ENCODE results near the gene MACROD2. TPM values are rescaled to one million over a fixed set of nuclear protein-coding genes. Genes with fewer than 3 reads are reported as not detected.

MACROD2 gene
- total RNA-seq, 1 experiment from 2014 or later: 1.4 TPM

- no peak overlapping the region for H3K27ac ChIP-seq (ENCODE audit: low read depth, low read length, poor library complexity, severe bottlenecking)
- H3K4me1 ChIP-seq (ENCODE audit: insufficient read depth, low read length, poor library complexity, severe bottlenecking): no peaks in the 10 kb centered on the region
- no peaks in the 10 kb centered on the region for H3K27me3 ChIP-seq (replicated peaks; ENCODE audit: insufficient read depth, low read depth, low read length, poor library complexity)
- TF ChIP-seq CTCF (conservative IDR thresholded peaks at IDR 0.05; ENCODE audit: low read depth, low read length) (no peak), EZH2 (IDR thresholded peaks at IDR 0.05; ENCODE audit: borderline replicate concordance, low read depth, low read length, poor library complexity, severe bottlenecking) (no peak)
- peaks cover 4% of the 10 kb centered on the region for H3K9me3 ChIP-seq (ENCODE audit: low read depth, low read length, poor library complexity, severe bottlenecking)
- DNase-seq (ENCODE audit: low spot score): no peak
- intact Hi-C loops (cut with micrococcal nuclease; ENCODE audit: unreplicated experiment): no loop called here
- BruUV-seq (replicated peaks): no TSS peak
- no peaks in the 10 kb centered on the region for H3K36me3 ChIP-seq (ENCODE audit: insufficient read depth, low read length, poor library complexity, severe bottlenecking)
- ChIA-PET POLR2A (ENCODE audit: low non-redundant PET) (no interaction called here), CTCF (no interaction called here)
- H3K4me3 ChIP-seq (ENCODE audit: low read depth, low read length, poor library complexity, severe bottlenecking): no peak overlapping the region
These were observed 1904.7 kb downstream of the MACROD2 start for GRCh38 chr20:15899967-15900366.

- CTCF ChIA-PET: no interaction called here
- POLR2A ChIA-PET (ENCODE audit: low non-redundant PET): no interaction called here
- no peaks in the 10 kb centered on the region for H3K36me3 ChIP-seq (ENCODE audit: insufficient read depth, low read length, poor library complexity, severe bottlenecking)
- intact Hi-C loops (cut with micrococcal nuclease; ENCODE audit: unreplicated experiment): no loop called here
- no peaks in the 10 kb centered on the region for H3K4me1 ChIP-seq (ENCODE audit: insufficient read depth, low read length, poor library complexity, severe bottlenecking)
- DNase-seq (ENCODE audit: low spot score): no peak
- H3K27ac ChIP-seq (ENCODE audit: low read depth, low read length, poor library complexity, severe bottlenecking): no peak overlapping the region
- no peak overlapping the region for H3K4me3 ChIP-seq (ENCODE audit: low read depth, low read length, poor library complexity, severe bottlenecking)
- TF ChIP-seq CTCF (conservative IDR thresholded peaks at IDR 0.05; ENCODE audit: low read depth, low read length) (no peak), EZH2 (IDR thresholded peaks at IDR 0.05; ENCODE audit: borderline replicate concordance, low read depth, low read length, poor library complexity, severe bottlenecking) (no peak)
- no peaks in the 10 kb centered on the region for H3K27me3 ChIP-seq (replicated peaks; ENCODE audit: insufficient read depth, low read depth, low read length, poor library complexity)
- BruUV-seq (replicated peaks): no TSS peak
- peaks cover 4% of the 10 kb centered on the region for H3K9me3 ChIP-seq (ENCODE audit: low read depth, low read length, poor library complexity, severe bottlenecking)
These were observed 1905.1 kb downstream of the MACROD2 start for GRCh38 chr20:15900443-15900842.

- no TSS peak for BruUV-seq (replicated peaks)
- Histone ChIP-seq H3K27me3 (replicated peaks; ENCODE audit: insufficient read depth, low read depth, low read length, poor library complexity) (no peaks in the 10 kb centered on the region), H3K9me3 (ENCODE audit: low read depth, low read length, poor library complexity, severe bottlenecking) (peaks cover 10% of the 10 kb centered on the region), H3K27ac (ENCODE audit: low read depth, low read length, poor library complexity, severe bottlenecking) (no peak overlapping the region), H3K4me1 (ENCODE audit: insufficient read depth, low read length, poor library complexity, severe bottlenecking) (no peaks in the 10 kb centered on the region), H3K36me3 (ENCODE audit: insufficient read depth, low read length, poor library complexity, severe bottlenecking) (no peaks in the 10 kb centered on the region), H3K4me3 (ENCODE audit: low read depth, low read length, poor library complexity, severe bottlenecking) (no peak overlapping the region)
- POLR2A ChIA-PET (ENCODE audit: low non-redundant PET): no interaction called here
- CTCF ChIA-PET: no interaction called here
- peak; percentile 5 for DNase-seq (ENCODE audit: low spot score)
- TF ChIP-seq CTCF (conservative IDR thresholded peaks at IDR 0.05; ENCODE audit: low read depth, low read length) (0 out of 2 replicates have a peak, but pooled peaks have one; percentile 28), EZH2 (IDR thresholded peaks at IDR 0.05; ENCODE audit: borderline replicate concordance, low read depth, low read length, poor library complexity, severe bottlenecking) (no peak)
- intact Hi-C loops (cut with micrococcal nuclease; ENCODE audit: unreplicated experiment): no loop called here
These were observed 1907.2 kb downstream of the MACROD2 start for GRCh38 chr20:15902493-15902892.
